GM23248 (cell line): ENCODE results near the gene DIP2C.

ENCODE experiments used
- EZH2 ChIP-seq: fragments of 200-600 bp; sonication (generic); IDR thresholded peaks from 2 replicates; pipeline ENCODE4 v1.6.1; 2018; ENCODE audit warnings: antibody characterized with exemption, mild to moderate bottlenecking; ENCODE audit not compliant: insufficient read depth, poor library complexity, severe bottlenecking
- EZH2phosphoT487 ChIP-seq: fragments of 200-600 bp; sonication (generic); IDR thresholded peaks from 2 replicates; pipeline ENCODE4 v1.6.1; 2018; ENCODE audit warnings: antibody characterized with exemption, moderate library complexity, mild to moderate bottlenecking, low read depth; ENCODE audit not compliant: insufficient read depth

- TF ChIP-seq EZH2 (no peak), EZH2phosphoT487 (no peak)
Observed at GRCh38 chr10:637771-638195, 51.7 kb downstream of the DIP2C start.
